IMR-90 (cell line): ENCODE measurements around the gene ZNF17. TPM values are rescaled to one million over a fixed set of nuclear protein-coding genes. Genes with fewer than 3 reads are reported as not detected.

ENCODE experiments used
- ATAC-seq: fragments of 200-7000 bp; cut with Tn5 transposase; 2 replicates; pipeline ENCODE4 v1.9.1; 2020; ENCODE audit warnings: low read depth, mild to moderate bottlenecking, moderate library complexity
- BruUV-seq: library from RNA; stranded (reverse); fragments of 400-500 nt; replicated peaks from 2 replicates; lab custom pipeline; 2021; lab: Mats Ljungman, UMichigan
- CTCF ChIA-PET: fragments of 300-600 bp; formaldehyde crosslinking; extraction: SDS; loops from one replicate; lab custom pipeline; 2021; ENCODE audit warnings: antibody characterized with exemption; lab: Yijun Ruan, JAX
- POLR2A ChIA-PET: fragments of 300-600 bp; sonication (Branson Sonifier 250); formaldehyde crosslinking; loops from one replicate; lab custom pipeline; 2022; ENCODE audit warnings: antibody characterized with exemption; ENCODE audit not compliant: unreplicated experiment; lab: Charles Lee
- DNase-seq: peaks from one replicate; pipeline ENCODE4 v3.0.0; 2013
- H2AFZ ChIP-seq: replicated peaks from 2 replicates; pipeline ENCODE3; 2013; ENCODE audit warnings: low read length, mild to moderate bottlenecking; ENCODE audit not compliant: poor library complexity
- H2AK5ac ChIP-seq: 2 replicates; pipeline ENCODE4 v1.6.1; 2013; ENCODE audit warnings: low read depth, low read length, inconsistent platforms
- H2AK9ac ChIP-seq: replicated peaks from 2 replicates; pipeline ENCODE3; 2013; ENCODE audit warnings: mild to moderate bottlenecking, low read depth, low read length, moderate library complexity; ENCODE audit not compliant: poor library complexity
- H2BK120ac ChIP-seq: 2 replicates; pipeline ENCODE4 v1.6.1; 2013; ENCODE audit warnings: low read depth, low read length, inconsistent platforms
- H2BK15ac ChIP-seq: 3 replicates; pipeline ENCODE4 v1.6.1; 2013; ENCODE audit warnings: low read depth, low read length, inconsistent platforms
- H2BK20ac ChIP-seq: 2 replicates; pipeline ENCODE4 v1.6.1; 2013; ENCODE audit warnings: low read depth, mild to moderate bottlenecking, inconsistent platforms, low read length, moderate library complexity
- H2BK5ac ChIP-seq: 2 replicates; pipeline ENCODE4 v1.6.1; 2013; ENCODE audit warnings: mild to moderate bottlenecking, low read depth, low read length, inconsistent platforms; ENCODE audit not compliant: poor library complexity, severe bottlenecking
- H3K14ac ChIP-seq: replicated peaks from 2 replicates; pipeline ENCODE4 v1.6.1; 2013; ENCODE audit warnings: low read depth, low read length, inconsistent platforms
- H3K18ac ChIP-seq: 2 replicates; pipeline ENCODE4 v1.6.1; 2013; ENCODE audit warnings: low read depth, low read length, control low read depth
- H3K23ac ChIP-seq: 2 replicates; pipeline ENCODE4 v1.6.1; 2013; ENCODE audit warnings: low read depth, low read length, inconsistent platforms
- H3K27ac ChIP-seq: 2 replicates; pipeline ENCODE4 v1.5.1; 2013; ENCODE audit warnings: mild to moderate bottlenecking, control low read depth, low read length; ENCODE audit not compliant: insufficient read depth
- H3K27me3 ChIP-seq: 2 replicates; pipeline ENCODE4 v1.6.1; 2013; ENCODE audit warnings: low read length; ENCODE audit not compliant: control insufficient read depth, insufficient read depth
- H3K36me3 ChIP-seq: 2 replicates; pipeline ENCODE4 v1.6.1; 2013; ENCODE audit warnings: low read length, mixed read lengths; ENCODE audit not compliant: control insufficient read depth, insufficient read depth
- H3K4ac ChIP-seq: 2 replicates; pipeline ENCODE4 v1.6.1; 2013; ENCODE audit warnings: low read depth, low read length, inconsistent platforms
- H3K4me1 ChIP-seq: 2 replicates; pipeline ENCODE4 v1.6.1; 2013; ENCODE audit warnings: low read length, mixed read lengths; ENCODE audit not compliant: control insufficient read depth, insufficient read depth
- H3K4me2 ChIP-seq: 2 replicates; pipeline ENCODE4 v1.6.1; 2013; ENCODE audit warnings: low read depth, mild to moderate bottlenecking, control low read depth, low read length, moderate library complexity
- H3K4me3 ChIP-seq: 2 replicates; pipeline ENCODE4 v1.5.1; 2013; ENCODE audit warnings: low read depth, mild to moderate bottlenecking, control low read depth, low read length, moderate library complexity; ENCODE audit not compliant: insufficient read depth
- H3K56ac ChIP-seq: 2 replicates; pipeline ENCODE4 v1.6.1; 2013; ENCODE audit warnings: low read length, inconsistent platforms; ENCODE audit not compliant: insufficient read depth; ENCODE audit errors: extremely low read depth
- H3K79me1 ChIP-seq, 2 experiments: 2 replicates each; pipeline ENCODE4 v1.6.1; 2013; ENCODE audit warnings: low read length in 2 of 2, inconsistent platforms in 1 of 2, low read depth in 1 of 2
- H3K9ac ChIP-seq: 2 replicates; pipeline ENCODE4 v1.6.1; 2013; ENCODE audit warnings: low read depth, low read length, control low read depth
- H3K9me1 ChIP-seq: 2 replicates; pipeline ENCODE4 v1.6.1; 2013; ENCODE audit warnings: low read length, inconsistent platforms; ENCODE audit not compliant: insufficient read depth
- H3K9me3 ChIP-seq: 2 replicates; pipeline ENCODE4 v1.6.1; 2013; ENCODE audit warnings: low read length; ENCODE audit not compliant: control insufficient read depth, insufficient read depth
- H4K20me1 ChIP-seq: 2 replicates; pipeline ENCODE4 v1.6.1; 2013; ENCODE audit warnings: low read length, inconsistent platforms; ENCODE audit not compliant: insufficient read depth
- H4K5ac ChIP-seq: 2 replicates; pipeline ENCODE4 v1.6.1; 2013; ENCODE audit warnings: mild to moderate bottlenecking, low read depth, low read length, control low read depth
- H4K8ac ChIP-seq, 2 experiments: 2 replicates each; pipeline ENCODE4 v1.6.1; 2013; ENCODE audit warnings: low read depth in 2 of 2, low read length in 2 of 2, control low read depth in 1 of 2, inconsistent platforms in 1 of 2
- H4K91ac ChIP-seq: 2 replicates; pipeline ENCODE4 v1.6.1; 2013; ENCODE audit warnings: low read depth, low read length, inconsistent platforms; ENCODE audit not compliant: insufficient read depth
- BHLHE40 ChIP-seq: fragments of 150-350 bp; IDR thresholded peaks from 2 replicates; pipeline ENCODE4 v1.6.1; 2016; ENCODE audit warnings: mild to moderate bottlenecking, low read depth, low read length
- CEBPB ChIP-seq: IDR thresholded peaks from 2 replicates; pipeline ENCODE4 v1.6.1; 2012; ENCODE audit warnings: low read depth, low read length, improper control_type of control experiment
- CHD1 ChIP-seq: IDR thresholded peaks from 2 replicates; pipeline ENCODE4 v1.6.1; 2012; ENCODE audit warnings: low read depth, low read length, improper control_type of control experiment
- CTCF ChIP-seq: conservative IDR thresholded peaks from 2 replicates; pipeline ENCODE4 v1.5.1; 2012; ENCODE audit warnings: mild to moderate bottlenecking, low read depth, low read length, improper control_type of control experiment
- FOS ChIP-seq: fragments of 150-350 bp; IDR thresholded peaks from 2 replicates; pipeline ENCODE4 v1.6.1; 2016; ENCODE audit warnings: low read depth, low read length
- MAFK ChIP-seq: IDR thresholded peaks from 2 replicates; pipeline ENCODE4 v1.6.1; 2012; ENCODE audit warnings: low read depth, low read length, improper control_type of control experiment
- MAZ ChIP-seq: IDR thresholded peaks from 2 replicates; pipeline ENCODE4 v1.6.1; 2012; ENCODE audit warnings: low read depth, mild to moderate bottlenecking, low read length, improper control_type of control experiment, moderate library complexity, borderline replicate concordance
- NFE2L2 ChIP-seq: fragments of 150-350 bp; IDR thresholded peaks from 2 replicates; pipeline ENCODE4 v1.6.1; 2016; ENCODE audit warnings: low read depth, mild to moderate bottlenecking, low read length
- POLR2A ChIP-seq: IDR thresholded peaks from 2 replicates; pipeline ENCODE4 v1.6.1; 2012; ENCODE audit warnings: mild to moderate bottlenecking, low read depth, low read length
- RAD21 ChIP-seq: IDR thresholded peaks from 2 replicates; pipeline ENCODE4 v1.6.1; 2012; ENCODE audit warnings: low read length, improper control_type of control experiment
- RCOR1 ChIP-seq: IDR thresholded peaks from 2 replicates; pipeline ENCODE4 v1.6.1; 2012; ENCODE audit warnings: mild to moderate bottlenecking, low read length, improper control_type of control experiment; ENCODE audit not compliant: insufficient replicate concordance
- RFX5 ChIP-seq: IDR thresholded peaks from 2 replicates; pipeline ENCODE4 v1.8.0; 2012; ENCODE audit warnings: low read depth, mild to moderate bottlenecking, low read length, moderate library complexity
- WGBS, 2 experiments: methylation state at CpG; one replicate each; pipeline versions ENCODE4 v1.1.5 to v1.1.7; 2013; ENCODE audit warnings: missing lambda C conversion rate in 2 of 2; ENCODE audit not compliant: insufficient read length in 1 of 2; ENCODE audit errors: extremely low coverage in 2 of 2; 5-methylcytosine and 5-hydroxymethylcytosine counted together
- dilution Hi-C: fragments of 300-500 bp; cut with HindIII; formaldehyde crosslinking; loops from one replicate; pipeline ENCODE4 v1.14.3; 2018; ENCODE audit warnings: low sequenced_read_pairs; ENCODE audit not compliant: unreplicated experiment
- in situ Hi-C: fragments of 300-500 bp; cut with MboI; formaldehyde crosslinking; loops from 3 replicates; pipeline ENCODE4 v1.14.3; 2019; ENCODE audit warnings: low sequenced_read_pairs, inconsistent platforms, mixed read lengths
- intact Hi-C: fragments of 100-400 bp; cut with micrococcal nuclease; formaldehyde crosslinking; loops from 2 replicates; pipeline ENCODE4 v1.10.0; 2022
- polyA plus RNA-seq, 3 experiments: library from polyadenylated mRNA; depleted of rRNA; stranded (reverse); fragments of >200 nt; gene quantifications; 2 replicates each; pipeline ENCODE4 v1.2.3, GENCODE V29; 2012; ENCODE audit warnings: low replicate concordance in 1 of 3
- total RNA-seq: library from RNA; depleted of rRNA; stranded (reverse); fragments of >200 nt; gene quantifications from 2 replicates; pipeline ENCODE4 v1.2.3, GENCODE V29; 2012
- TF ChIP-seq, protein P1 (sequence below): fragments of 150-350 bp; IDR thresholded peaks from 2 replicates; pipeline ENCODE4 v1.6.1; 2017; ENCODE audit warnings: mild to moderate bottlenecking, antibody characterized with exemption, low read length, low read depth
- TF ChIP-seq, protein P2 (sequence below): fragments of 150-350 bp; IDR thresholded peaks from 2 replicates; pipeline ENCODE4 v1.6.1; 2016; ENCODE audit warnings: low read depth, mild to moderate bottlenecking, low read length, moderate library complexity, borderline replicate concordance

The ZNF17 gene
- total and polyA plus RNA-seq, 2 of the 4 experiments (the other 2 are of a cell fraction) = 4.3 to 17.4 TPM

DNA sequence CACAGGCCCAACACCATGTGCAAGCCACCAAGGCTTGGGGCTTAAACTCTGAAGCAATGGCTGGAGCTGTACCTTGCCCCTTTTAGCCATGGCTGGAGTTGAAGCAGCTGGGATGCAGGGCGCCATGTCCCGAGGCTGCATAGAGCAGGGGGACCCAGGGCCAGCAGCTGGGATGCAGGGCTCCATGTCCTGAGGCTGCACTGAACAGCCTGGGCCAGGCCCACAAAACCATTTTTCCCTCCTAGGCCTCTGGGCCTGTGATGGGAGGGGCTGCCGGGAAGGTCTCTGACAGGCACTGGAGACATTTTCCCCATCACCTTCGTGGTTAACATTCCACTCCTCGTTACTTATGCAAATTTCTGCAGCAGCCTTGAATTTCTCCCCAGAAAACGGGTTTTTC lies 36.8 kb upstream of the ZNF17 start:
- peaks cover 56% of the 10 kb centered on the region for H3K36me3 ChIP-seq
- no peak overlapping the region for H3K14ac ChIP-seq
- intact Hi-C loops = no loop called here
- peaks cover 38% of the 10 kb centered on the region for H3K9me3 ChIP-seq
- no peak overlapping the region for H2BK120ac ChIP-seq
- H3K27me3 ChIP-seq = no peaks in the 10 kb centered on the region
- peaks cover 0 to 3% of the 10 kb centered on the region in 2 experiments; a peak in 1 of 4 replicates for H3K79me1 ChIP-seq
- no peak overlapping the region for H2AFZ ChIP-seq
- DNase-seq (no peak), ATAC-seq (no peak)
- H4K8ac ChIP-seq = no peak overlapping the region
- H2BK15ac ChIP-seq = no peak overlapping the region
- no peak overlapping the region for H3K23ac ChIP-seq
- no TSS peak for BruUV-seq
- ChIA-PET CTCF (no interaction called here), POLR2A (no interaction called here)
- no peak overlapping the region for H2AK5ac ChIP-seq
- in situ Hi-C loops = no loop called here
- H3K4me3 ChIP-seq = no peak overlapping the region
- H2BK5ac ChIP-seq = no peak overlapping the region
- H3K4me2 ChIP-seq = no peak overlapping the region
- dilution Hi-C loops = no loop called here
- no peak for TF ChIP-seq NFE2L2
- TF ChIP-seq RCOR1 = no peak
- TF ChIP-seq RFX5 = no peak
- TF ChIP-seq CHD1 = no peak
- TF ChIP-seq MAZ = no peak
- TF ChIP-seq FOS = no peak
- TF ChIP-seq CEBPB = no peak
- no peak for TF ChIP-seq CTCF
- TF ChIP-seq, protein P1, sequence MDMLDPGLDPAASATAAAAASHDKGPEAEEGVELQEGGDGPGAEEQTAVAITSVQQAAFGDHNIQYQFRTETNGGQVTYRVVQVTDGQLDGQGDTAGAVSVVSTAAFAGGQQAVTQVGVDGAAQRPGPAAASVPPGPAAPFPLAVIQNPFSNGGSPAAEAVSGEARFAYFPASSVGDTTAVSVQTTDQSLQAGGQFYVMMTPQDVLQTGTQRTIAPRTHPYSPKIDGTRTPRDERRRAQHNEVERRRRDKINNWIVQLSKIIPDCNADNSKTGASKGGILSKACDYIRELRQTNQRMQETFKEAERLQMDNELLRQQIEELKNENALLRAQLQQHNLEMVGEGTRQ = no peak
- no peak for TF ChIP-seq POLR2A
- TF ChIP-seq, protein P2, sequence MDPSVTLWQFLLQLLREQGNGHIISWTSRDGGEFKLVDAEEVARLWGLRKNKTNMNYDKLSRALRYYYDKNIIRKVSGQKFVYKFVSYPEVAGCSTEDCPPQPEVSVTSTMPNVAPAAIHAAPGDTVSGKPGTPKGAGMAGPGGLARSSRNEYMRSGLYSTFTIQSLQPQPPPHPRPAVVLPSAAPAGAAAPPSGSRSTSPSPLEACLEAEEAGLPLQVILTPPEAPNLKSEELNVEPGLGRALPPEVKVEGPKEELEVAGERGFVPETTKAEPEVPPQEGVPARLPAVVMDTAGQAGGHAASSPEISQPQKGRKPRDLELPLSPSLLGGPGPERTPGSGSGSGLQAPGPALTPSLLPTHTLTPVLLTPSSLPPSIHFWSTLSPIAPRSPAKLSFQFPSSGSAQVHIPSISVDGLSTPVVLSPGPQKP = no peak
- no peak for TF ChIP-seq BHLHE40
- TF ChIP-seq RAD21 = no peak
- TF ChIP-seq MAFK = no peak
- no peak overlapping the region for H3K27ac ChIP-seq
- H3K4me1 ChIP-seq = no peaks in the 10 kb centered on the region
- no peak overlapping the region for H2BK20ac ChIP-seq
- H4K5ac ChIP-seq = no peak overlapping the region
- no peak overlapping the region for H2AK9ac ChIP-seq
- H3K9ac ChIP-seq = no peak overlapping the region
- H4K91ac ChIP-seq = no peak overlapping the region
- no peak overlapping the region for H3K4ac ChIP-seq
- no peak overlapping the region for H3K56ac ChIP-seq
- no peak overlapping the region for H3K18ac ChIP-seq
- no peaks in the 10 kb centered on the region for H4K20me1 ChIP-seq
- 100% methylated on average over 3 of the region's 6 CpGs; no CpG with 5 or more reads in 1 of the 2 experiments for WGBS, 2 experiments
- H3K9me1 ChIP-seq = no peaks in the 10 kb centered on the region
